Tibial nerve (tissue), 4 donors: ENCODE results near the gene GPR151. TPM values are rescaled to one million over a fixed set of nuclear protein-coding genes. Genes with fewer than 3 reads are reported as not detected.
A peak's percentile ranks its signal among the peaks of the same experiment; 100 is the strongest.

Experiments
- DNase-seq, 2 donors: peaks; one replicate each; pipeline ENCODE4 v3.0.0-alpha.2; 2019; ENCODE audit warnings: low spot score in 2 of 2
- H3K27ac ChIP-seq, 4 donors: fragments of 200-600 bp; sonication (generic) in 3 of 4; one replicate each; pipeline ENCODE4 v1.5.1; 2017 to 2019; ENCODE audit warnings: mild to moderate bottlenecking in 1 of 4
- H3K27me3 ChIP-seq, 2 donors: fragments of 200-600 bp; sonication (generic) in 1 of 2; one replicate each; pipeline versions ENCODE4 v1.5.1 to v1.6.0; 2017 to 2019
- H3K36me3 ChIP-seq, 3 donors: fragments of 200-600 bp; sonication (generic); one replicate each; pipeline ENCODE4 v1.5.1; 2018 to 2019
- H3K4me1 ChIP-seq, 4 donors: fragments of 200-600 bp; sonication (generic) in 3 of 4; one replicate each; pipeline ENCODE4 v1.5.1; 2017 to 2019
- H3K4me3 ChIP-seq, 4 donors: fragments of 200-600 bp; sonication (generic) in 3 of 4; one replicate each; pipeline ENCODE4 v1.5.1; 2017 to 2019; ENCODE audit warnings: mild to moderate bottlenecking in 1 of 4, moderate library complexity in 1 of 4
- H3K9me3 ChIP-seq, 4 donors: fragments of 200-600 bp; sonication (generic) in 3 of 4; one replicate each; pipeline ENCODE4 v1.5.1; 2017 to 2019
- CTCF ChIP-seq, 5 experiments: fragments of 200-600 bp in 3 of 5; fragments of 450-650 bp in 2 of 5; sonication (generic) in 3 of 5; IDR thresholded peaks; one replicate each; pipeline ENCODE4 v1.5.1; 2016 to 2019; ENCODE audit warnings: antibody characterized with exemption in 5 of 5, mild to moderate bottlenecking in 3 of 5, moderate library complexity in 2 of 5
- EP300 ChIP-seq, 2 donors: sonication (generic); formaldehyde crosslinking; IDR thresholded peaks; one replicate each; pipeline ENCODE4 v1.6.1; 2017; ENCODE audit warnings: antibody characterized with exemption in 2 of 2, mild to moderate bottlenecking in 1 of 2
- POLR2A ChIP-seq, 2 donors: fragments of 450-650 bp; IDR thresholded peaks; one replicate each; pipeline ENCODE4 v1.6.1; 2017; ENCODE audit warnings: antibody characterized with exemption in 2 of 2, mild to moderate bottlenecking in 2 of 2, moderate library complexity in 2 of 2
- WGBS, 2 donors: methylation state at CpG; one replicate each; pipeline ENCODE4 v1.1.5; 2018; 5-methylcytosine and 5-hydroxymethylcytosine counted together
- total RNA-seq, 4 donors: library from RNA; depleted of rRNA; stranded (reverse); fragments of >200 nt; gene quantifications; one replicate each; pipeline ENCODE4 v1.1.0, GENCODE V29; 2016

GPR151 gene
- total RNA-seq, 4 donors from 2014 or later: not detected

DNA sequence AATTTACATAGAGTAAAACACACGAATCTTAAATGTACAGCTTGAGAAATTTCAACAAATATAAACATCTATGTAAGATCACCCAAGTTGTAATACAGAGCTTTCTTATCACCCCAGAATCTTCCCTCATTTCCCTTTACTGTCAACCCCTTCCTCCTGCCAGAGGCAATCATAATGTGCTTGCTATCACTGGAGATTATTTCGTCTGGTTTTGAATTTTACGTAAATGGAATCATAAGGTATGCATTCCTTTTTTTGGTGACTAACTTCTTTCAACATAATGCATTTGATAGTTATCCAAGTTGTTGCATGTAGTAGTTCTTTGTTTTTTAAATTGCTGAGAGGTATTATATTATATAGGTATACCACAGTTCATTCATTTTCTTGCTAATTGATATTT is 37.5 kb upstream of the GPR151 start:
- no peak for TF ChIP-seq POLR2A (IDR thresholded peaks at IDR 0.05)
- TF ChIP-seq CTCF (IDR thresholded peaks at IDR 0.05): no peak
- TF ChIP-seq EP300 (IDR thresholded peaks at IDR 0.05): no peak
- Histone ChIP-seq H3K9me3 (no peaks in the 10 kb centered on the region), H3K4me3 (no peak overlapping the region), H3K4me1 (no peaks in the 10 kb centered on the region), H3K27me3 (no peaks in the 10 kb centered on the region), H3K36me3 (no peaks in the 10 kb centered on the region), H3K27ac (no peak overlapping the region)
- 66 to 67% methylated on average over 3 of the region's 3 CpGs for WGBS, 2 donors
- DNase-seq: no peak

DNA sequence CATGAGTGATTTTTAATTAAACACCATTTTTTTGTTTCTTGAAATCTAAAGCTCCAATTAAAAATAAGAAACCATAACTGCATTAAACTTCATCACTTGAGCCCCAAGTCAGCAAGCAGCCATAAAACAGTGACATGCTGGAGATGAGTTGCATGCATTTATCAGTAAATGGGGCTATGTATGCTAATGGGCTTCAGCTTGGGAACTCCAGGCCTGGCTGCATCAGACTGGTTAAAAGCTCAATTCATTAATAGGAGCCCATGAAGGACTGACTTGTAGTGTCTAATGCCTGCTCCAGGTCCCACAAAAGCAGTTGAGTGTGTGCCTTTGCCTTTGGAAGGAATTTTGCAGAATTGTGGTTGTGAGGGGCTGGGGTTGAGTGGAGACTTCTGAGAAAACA is 33.6 kb upstream of the GPR151 start:
- no peak overlapping the region for H3K27ac ChIP-seq
- TF ChIP-seq POLR2A (IDR thresholded peaks at IDR 0.05) (no peak), CTCF (IDR thresholded peaks at IDR 0.05) (no peak), EP300 (IDR thresholded peaks at IDR 0.05) (no peak)
- no peak overlapping the region for H3K4me3 ChIP-seq
- DNase-seq: no peak
- no peaks in the 10 kb centered on the region for H3K4me1 ChIP-seq
- no peaks in the 10 kb centered on the region for H3K36me3 ChIP-seq
- no peaks in the 10 kb centered on the region for H3K27me3 ChIP-seq
- H3K9me3 ChIP-seq: no peaks in the 10 kb centered on the region

- Histone ChIP-seq H3K36me3 (no peaks in the 10 kb centered on the region), H3K4me1 (no peaks in the 10 kb centered on the region), H3K27ac (no peak overlapping the region), H3K9me3 (no peaks in the 10 kb centered on the region), H3K4me3 (no peak overlapping the region), H3K27me3 (no peaks in the 10 kb centered on the region)
- 51 to 64% methylated on average over 2 of the region's 2 CpGs for WGBS, 2 donors
- DNase-seq: no peak
- TF ChIP-seq CTCF (IDR thresholded peaks at IDR 0.05) (no peak), EP300 (IDR thresholded peaks at IDR 0.05) (no peak), POLR2A (IDR thresholded peaks at IDR 0.05) (no peak)
Measured at GRCh38 chr5:146548781-146549449, 32.9 kb upstream of the GPR151 start.

GRCh38 chr5:146544232-146544631 is 28.2 kb upstream of the GPR151 start:
- Histone ChIP-seq H3K36me3 (no peaks in the 10 kb centered on the region), H3K27ac (no peak overlapping the region), H3K9me3 (no peaks in the 10 kb centered on the region), H3K4me3 (no peak overlapping the region), H3K27me3 (no peaks in the 10 kb centered on the region), H3K4me1 (peaks cover 0 to 6% (median 0%) of the 10 kb centered on the region in 4 donors)
- TF ChIP-seq CTCF (IDR thresholded peaks at IDR 0.05): no peak
- no peak for TF ChIP-seq POLR2A (IDR thresholded peaks at IDR 0.05)
- no peak for TF ChIP-seq EP300 (IDR thresholded peaks at IDR 0.05)
- DNase-seq: no peak

DNA sequence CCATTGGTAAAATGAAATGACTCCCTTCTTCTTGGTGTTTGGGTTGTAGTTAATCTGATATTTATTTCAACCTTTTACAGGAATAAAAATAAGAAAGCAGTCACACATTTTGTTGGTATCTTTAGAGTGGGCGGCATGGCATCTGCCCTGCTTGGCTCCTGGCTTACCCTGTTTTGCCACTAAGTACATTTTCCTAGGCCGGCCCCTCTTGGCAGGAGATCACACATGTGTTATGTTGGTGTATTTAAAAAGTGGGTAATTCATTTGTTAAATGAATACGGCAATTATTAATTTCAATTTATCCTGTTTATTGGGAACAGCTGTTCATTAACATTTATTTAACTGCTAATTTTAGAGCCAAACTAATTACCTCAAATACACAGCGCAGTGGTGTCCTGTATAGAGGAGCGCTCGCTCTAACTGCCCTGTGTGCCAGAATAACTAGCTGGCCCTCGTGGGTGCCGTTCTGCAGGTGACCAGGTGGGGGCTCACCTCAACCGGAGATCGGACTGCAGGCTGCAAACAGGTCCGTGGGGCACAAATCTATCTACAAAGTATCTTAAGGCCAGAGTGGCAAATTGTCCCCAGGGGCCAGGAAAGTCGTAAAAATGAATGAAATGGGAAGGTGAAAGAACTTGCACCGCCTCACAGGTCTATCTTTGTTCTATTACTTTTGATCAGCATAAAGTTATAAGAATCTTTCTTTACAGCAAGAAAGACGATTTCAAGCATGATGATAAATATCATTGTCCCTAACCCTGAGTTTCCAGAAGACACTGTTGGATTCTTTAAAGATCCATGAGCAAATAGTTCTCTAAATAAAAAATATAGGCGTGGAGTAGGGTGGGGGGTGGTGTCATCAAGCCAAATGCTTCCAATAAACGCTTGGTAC is 26.2 kb upstream of the GPR151 start:
- H3K4me3 ChIP-seq: no peak overlapping the region
- peak; percentile 66 to 82 (median 76) for TF ChIP-seq CTCF (IDR thresholded peaks at IDR 0.05)
- no peak for TF ChIP-seq EP300 (IDR thresholded peaks at IDR 0.05)
- no peak for TF ChIP-seq POLR2A (IDR thresholded peaks at IDR 0.05)
- no peak overlapping the region for H3K27ac ChIP-seq
- peaks cover 0 to 6% (median 0%) of the 10 kb centered on the region in 4 donors for H3K4me1 ChIP-seq
- H3K36me3 ChIP-seq: no peaks in the 10 kb centered on the region
- DNase-seq: peak; percentile 49 to 79
- H3K27me3 ChIP-seq: no peaks in the 10 kb centered on the region
- no peaks in the 10 kb centered on the region for H3K9me3 ChIP-seq
- 32 to 33% methylated on average over 16 of the region's 16 CpGs for WGBS, 2 donors
